NCI-H345 (cell line): ENCODE data around the gene KIAA0408.
A peak's percentile ranks its signal among the peaks of the same experiment; 100 is the strongest.

Experiments used
- DNase-seq: peaks from one replicate; lab custom pipeline; 2025; lab: John Stamatoyannopoulos, UW

Gene KIAA0408

DNA sequence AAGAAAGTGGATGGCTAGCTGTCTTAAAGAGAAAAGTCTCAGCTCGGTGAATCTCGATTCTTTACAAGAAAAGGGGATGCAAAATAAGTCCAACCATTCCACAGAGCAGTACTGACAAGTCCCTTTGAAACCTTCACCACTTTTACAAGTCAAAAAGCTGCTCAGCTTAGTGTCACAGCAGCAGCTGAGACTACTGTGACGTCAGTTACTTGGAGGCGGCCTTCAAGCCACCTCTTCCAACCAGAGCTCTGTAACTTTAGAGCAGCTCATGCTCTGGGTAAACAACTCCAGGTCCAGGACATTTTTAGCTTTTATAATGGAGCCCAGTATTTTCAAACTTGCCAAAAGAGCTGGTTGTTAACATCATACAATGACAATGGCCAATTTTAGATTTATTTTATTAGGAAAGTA, at the start of gene KIAA0408:
Gene KIAA0408 (minus strand): TSS at position 159 of the 411 bp plus-strand sequence. CDS start 5,408 bp downstream, outside the sequence.
- no peak for DNase-seq

DNA sequence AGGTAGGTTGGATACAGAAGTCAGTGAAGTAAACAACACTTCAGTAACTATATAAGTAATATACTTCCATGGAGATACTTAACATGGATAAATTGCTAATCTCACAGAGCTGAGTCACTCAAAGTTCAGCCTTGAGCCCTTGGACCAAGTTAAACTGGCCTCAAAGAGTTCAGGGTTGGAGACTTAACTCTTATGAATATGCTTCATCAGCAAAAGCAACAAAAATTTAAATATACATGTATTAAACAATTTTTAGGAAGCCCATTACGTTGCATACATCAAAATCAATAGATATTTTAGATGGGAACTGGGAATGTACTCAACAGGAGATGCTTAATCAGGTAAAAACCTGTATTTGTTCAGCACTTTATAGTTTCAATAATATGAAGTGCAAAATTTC, 47.7 kb upstream of the KIAA0408 start:
- no peak for DNase-seq

DNA sequence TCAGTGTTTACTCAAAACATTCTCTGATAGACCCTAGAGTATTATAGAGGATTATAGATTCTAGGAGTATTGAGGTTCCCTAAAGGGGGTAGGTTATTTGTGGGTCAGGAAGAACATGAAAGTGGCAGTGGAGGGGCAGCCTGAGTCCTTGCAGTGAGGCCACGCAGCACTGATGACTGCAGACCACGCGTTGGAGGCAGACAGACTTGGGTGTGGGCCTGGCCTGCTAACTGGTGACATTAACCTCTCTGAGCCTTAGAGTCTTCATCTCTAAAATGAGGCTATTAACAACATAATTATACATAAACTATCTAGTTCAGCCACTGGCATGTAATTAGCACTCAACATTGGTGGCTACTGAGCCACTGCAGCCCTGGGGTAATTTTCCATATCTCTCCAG, 43.8 kb upstream of the KIAA0408 start:
- no peak for DNase-seq

DNA sequence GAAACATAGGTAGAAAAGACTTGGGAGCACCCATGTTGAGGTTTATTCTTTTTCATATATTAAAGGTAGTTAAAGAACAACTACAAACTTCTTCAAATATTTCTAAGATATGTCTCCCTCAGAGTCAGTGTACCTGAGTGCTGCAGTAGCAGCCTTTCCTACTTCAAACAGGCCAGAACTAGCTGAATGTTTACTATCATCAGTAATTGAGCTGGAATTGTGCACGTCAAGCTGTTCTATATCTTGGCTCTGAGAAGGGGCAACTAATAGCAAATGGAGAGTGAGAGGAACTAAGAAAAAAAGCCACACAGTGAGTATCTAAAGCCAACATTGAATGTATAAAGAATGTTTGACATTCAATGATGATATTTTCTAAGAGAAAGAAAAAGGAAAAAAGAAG, 38.2 kb upstream of the KIAA0408 start:
- DNase-seq, result no peak

DNA sequence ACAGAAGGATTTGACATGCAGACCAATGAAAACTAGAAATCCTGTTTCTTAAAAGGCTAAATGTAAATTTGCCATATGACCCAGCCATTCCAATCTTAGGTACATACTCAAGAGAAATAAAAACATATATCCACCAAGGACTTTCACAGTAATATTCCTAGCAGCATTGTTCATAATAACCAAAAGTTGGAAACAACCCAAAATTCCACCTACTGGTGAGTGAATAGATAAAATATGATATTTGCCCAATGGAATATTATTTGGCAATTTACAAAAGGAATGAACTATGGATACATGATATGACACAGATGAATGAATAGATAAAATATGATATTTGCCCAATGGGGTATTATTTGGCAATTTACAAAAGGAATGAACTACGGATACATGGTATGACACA, 37.3 kb upstream of the KIAA0408 start:
- DNase-seq, result no peak

DNA sequence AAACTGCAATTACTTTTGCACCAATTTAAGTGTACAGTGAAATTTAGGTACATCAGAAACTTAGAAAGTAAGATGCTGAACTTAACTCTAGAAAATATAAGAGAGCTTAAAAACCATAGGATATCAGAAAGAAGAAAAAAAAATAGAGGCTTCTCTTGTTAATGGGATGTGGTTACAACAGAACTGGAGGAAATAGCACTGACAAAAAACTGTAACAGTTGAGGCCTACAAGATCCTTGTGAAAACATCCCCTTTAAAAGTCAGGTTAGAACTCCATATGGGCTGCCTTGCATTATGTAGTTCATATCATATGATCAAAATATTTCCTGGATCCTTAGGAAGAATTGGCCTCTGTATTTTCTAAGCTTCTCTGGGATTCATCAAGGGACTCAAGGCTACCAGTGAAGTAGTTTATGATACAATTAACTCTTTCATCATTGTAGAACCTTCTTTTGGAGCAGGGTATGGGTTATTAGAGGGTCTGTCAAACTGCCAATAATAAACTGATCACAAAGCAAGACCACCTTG, 35.1 kb upstream of the KIAA0408 start:
- no peak for DNase-seq

DNA sequence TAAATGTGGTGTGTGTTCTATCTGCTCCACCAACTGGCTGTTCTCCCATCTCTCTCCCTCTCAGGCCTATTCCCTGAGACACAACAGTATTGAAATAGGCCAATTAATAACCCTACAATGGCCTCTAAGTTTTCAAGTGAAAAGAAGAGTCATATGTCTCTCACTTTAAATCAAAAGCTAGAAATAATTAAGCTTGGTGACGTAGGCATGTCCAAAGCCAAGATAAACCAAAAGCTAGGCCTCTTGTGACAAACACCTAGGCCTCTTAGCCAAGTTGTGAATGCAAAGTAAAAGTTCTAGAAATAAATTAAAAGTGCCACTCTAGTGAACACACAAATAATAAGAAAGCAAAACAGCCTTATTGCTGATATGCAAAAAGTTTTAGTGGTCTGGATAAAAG, 30.1 kb upstream of the KIAA0408 start:
- DNase-seq, result no peak

DNA sequence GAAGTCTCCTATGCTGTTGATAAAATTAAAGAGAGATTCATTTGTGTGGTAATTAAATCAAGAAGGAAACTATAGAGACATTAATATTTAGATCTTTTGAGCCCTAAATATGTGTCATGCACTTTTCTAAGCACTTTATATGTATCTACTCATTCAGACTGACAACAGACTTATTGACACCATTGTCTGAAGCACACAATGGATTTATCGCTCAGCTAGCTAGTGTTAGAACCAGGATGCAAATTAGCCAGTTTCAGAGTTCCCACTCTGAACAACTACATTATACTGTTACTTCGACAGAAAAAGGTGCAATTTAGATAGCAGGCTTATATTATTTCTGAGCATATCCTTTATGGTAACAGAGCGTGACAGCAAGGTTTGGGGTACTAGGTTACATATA, 27.7 kb upstream of the KIAA0408 start:
- no peak for DNase-seq

DNA sequence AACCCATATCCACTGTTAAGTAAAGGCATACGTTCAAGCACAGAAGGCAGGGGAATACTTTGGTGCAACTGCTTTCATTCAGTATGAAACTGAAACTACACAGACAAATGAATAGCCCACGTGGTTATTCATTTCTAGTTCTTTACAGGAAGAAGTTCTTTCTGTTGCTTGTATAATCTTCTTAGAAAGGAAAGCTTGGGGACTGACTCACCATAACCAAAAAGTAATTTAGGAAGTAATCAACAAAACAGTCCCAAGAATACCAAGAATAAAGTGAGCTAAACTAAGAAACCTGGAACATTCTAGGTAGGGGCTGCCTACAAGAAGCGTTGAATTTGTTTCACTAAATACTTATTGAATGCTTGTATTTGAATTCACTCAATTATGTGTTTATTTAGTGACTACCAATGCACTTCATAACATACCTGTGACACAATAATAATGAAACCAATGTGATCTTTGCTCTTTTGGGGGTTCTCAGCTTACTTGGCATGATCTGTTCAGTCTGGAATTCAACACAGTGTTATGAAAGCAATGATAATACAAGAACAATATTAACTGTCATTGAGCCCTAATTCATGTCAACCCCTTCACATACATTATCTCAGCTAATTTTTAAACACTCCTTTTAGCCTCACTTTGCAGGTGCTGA, 25.1 kb upstream of the KIAA0408 start:
- no peak for DNase-seq

DNA sequence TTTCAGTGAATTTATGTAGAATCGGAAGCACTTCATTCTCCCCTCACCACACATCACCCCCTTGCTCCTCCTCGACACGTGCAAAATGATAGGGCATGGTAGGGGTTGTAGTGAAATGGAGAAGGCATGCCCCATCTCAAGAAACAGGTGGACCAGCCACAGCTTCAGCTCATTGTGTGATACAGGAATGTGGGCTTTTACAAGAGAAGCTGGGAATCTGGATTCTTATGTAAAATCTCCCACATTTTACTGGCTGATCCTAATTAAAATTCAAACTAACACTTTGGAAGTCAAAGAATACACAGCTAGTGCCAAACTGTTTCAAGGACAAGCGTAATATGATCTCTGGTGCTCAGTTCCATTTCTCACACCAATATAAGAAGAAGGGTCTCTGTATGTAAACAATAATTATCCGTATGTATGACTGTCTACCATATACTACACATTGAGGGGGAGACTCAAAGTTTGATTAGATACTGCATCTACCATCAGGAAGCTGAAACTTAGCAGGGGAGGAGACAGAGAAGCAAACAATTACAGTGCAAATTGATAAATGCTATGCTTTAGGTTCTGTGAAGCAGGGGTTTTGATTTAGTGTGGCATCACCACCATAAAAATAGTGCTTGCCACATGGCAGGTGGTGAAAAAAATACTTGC, 24.3 kb upstream of the KIAA0408 start:
- DNase-seq, result no peak

DNA sequence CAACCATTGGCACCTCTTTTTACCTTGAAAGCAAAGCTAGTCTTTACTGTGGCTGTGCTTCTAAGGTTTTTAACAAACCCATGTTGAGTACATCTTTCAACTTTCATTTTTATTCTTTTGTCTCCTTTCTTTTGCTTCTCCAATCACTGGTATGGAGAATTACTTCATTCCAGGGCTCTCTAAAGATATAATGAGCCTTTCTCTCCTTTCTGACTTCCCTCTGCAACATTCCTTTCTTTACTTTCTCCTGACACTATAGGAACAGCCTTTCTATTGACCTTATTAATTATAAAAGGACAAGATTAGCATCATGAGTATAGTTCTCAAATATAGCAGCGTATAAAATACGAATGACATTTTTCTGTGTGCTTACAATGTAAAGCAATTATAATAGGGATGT, 23.1 kb upstream of the KIAA0408 start:
- DNase-seq, result no peak

DNA sequence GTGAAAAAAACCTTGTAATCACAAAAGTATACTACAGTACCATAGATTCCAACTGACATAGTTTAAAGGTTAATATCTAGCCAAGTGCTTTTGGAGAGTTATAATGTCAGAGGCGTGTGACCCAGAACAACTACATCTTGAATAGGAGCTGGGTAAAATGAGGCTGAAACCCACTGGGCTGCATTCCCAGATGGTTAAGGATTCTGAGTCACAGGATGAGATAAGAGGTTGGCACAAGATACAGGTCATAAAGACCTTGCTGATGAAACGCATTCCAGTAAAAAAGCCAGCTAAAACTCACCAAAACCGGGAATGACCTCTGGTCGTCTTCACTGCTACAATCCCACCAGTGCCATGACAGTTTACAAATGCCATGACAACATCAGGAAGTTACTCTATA, 22.4 kb upstream of the KIAA0408 start:
- DNase-seq, result no peak

DNA sequence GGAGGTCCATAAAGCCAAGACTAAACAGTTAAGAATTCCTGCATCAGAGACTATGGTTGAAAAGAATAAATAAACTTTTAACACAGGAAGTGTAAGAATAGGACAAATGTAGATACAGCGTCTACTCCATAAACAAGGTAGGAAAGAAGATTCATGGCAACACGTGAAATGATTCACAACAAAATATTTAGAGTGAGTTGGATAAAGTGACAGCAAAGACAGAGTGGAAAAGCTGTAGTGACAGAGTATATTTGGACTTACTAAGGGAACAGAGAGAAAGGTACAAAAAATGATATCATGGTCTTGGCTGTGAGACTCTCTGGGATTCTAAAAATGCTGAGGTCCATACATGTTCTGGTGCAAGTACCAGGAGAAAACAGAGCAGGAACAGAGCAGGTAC, 21.9 kb upstream of the KIAA0408 start:
- DNase-seq, result no peak

DNA sequence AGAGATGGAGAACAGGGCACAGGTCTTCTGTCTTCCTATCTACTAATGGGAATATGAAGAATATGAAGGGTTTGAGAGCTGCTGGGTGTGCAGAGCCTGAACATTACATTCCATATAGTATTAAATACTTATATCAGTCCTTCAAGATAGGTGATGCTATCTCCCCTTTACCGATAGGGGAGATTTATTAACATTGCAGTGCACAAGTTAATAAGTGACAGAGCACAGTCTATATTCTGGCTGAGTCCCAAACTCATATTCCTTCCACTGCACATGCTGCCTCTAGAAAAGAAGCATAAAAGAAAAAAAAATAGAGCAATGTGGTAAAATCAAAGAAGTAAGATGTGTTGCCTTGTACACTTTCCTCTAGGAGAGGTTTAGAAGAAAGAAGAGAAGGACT, 18.5 kb upstream of the KIAA0408 start:
- no peak for DNase-seq

DNA sequence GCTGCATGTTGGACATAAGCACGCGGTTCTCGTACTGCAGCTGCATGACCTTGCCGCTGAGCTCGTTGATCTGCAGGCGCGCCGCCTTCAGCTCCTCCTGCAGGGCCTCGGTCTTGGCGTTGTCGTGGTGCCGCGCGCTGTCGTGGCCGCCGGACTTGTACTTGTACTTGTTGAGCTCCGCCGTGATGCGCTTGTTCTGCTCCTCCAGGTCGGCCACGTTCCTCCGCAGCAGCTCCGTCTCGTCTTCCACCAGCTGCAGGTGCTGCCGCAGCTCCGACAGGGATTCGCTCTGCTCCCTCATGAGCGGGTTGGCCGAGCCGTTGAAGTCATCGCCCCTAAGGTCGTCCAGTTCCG, 16.6 kb upstream of the KIAA0408 start:
- no peak for DNase-seq

DNA sequence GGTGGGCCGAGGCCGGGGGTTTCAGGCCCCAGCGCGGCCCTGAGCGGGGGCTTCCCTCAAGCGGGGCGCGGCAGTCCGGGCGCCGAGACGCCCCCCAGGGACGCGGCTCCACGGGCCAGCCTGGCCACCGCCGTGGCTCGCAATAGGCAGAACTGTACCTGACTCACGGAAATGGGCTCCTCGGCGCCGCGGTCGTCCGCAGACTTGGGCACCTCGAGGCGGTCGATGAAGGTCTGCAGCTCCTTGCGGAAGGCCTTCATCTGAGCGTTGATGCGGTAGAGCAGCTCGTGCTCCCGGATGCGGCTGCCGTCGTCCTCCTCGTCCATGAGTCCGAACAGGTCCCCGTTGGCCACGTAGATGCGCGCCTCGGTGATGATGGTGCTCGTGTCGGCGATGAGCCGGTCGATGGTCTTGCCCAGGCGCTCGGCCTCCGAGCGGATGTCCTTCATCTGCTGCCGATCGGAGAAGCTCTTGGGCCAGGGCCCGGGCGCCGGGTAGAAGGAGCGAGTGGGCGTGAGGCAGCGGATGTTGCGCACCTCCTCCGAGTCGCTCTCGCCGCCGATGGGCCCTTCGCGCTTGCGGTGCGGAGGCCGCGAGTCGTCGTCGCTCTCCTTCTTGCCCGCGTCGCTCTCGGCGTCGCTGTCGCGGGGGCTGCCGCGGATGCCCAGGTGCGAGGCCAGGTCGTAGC, 16.1 kb upstream of the KIAA0408 start:
- DNase-seq, result no peak

DNA sequence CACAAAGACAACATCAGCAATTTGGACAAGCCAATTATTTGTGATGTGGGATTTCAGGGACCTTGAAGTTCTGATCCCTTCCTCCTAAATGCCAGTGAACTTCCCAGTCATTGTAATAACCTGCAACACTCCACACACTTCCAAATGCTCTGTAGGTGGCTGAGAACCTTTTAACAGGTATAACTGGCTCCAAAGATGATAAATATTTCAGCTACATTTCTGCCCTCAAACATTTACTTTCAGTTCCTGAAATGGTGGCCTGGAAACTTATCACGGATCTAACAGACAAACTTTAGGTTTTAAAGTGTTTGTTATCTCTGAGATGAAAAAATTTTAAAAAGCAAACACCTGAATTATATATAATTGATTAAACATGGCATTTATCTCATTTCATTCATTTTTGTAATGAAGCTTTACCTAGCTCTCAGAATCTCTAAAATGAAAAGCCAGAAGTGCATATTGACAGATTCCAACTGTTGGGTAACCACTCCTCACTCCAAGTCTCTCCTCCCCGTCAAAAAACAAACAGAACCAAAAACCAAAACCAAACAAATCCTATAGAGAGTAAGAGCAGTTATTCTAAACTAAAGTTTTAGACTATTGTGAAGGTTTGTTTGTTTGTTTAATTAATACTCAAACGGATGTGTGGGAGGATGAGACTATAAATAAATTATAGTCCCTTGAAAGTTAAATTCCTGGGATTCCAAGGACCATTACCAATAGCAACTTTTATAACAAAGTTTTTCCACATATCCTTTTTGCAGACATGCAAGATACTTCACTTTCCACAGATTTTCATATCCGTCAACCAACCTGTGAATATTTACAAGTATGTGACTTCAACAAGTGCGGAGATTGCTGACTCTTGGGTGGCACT, 12.4 kb upstream of the KIAA0408 start:
- no peak for DNase-seq

DNA sequence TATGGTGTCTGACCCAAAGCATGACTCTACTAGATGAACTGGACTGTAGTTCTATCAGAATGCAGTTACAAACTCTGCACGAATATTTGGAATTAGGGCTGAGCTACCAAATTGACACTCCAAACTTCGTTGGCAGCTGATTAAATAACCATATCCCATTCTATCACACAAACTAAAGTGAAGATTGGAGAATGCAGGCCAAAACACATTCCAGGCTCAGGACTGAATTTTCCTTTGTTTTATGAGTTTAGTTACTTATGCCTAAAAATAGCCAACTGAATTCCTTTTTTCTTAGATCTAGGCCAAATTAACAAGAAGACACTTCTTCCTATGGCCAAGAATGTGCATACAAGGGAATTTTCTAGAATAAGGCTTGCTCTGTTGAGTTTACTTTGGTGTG, 9.7 kb upstream of the KIAA0408 start:
- DNase-seq, result no peak

DNA sequence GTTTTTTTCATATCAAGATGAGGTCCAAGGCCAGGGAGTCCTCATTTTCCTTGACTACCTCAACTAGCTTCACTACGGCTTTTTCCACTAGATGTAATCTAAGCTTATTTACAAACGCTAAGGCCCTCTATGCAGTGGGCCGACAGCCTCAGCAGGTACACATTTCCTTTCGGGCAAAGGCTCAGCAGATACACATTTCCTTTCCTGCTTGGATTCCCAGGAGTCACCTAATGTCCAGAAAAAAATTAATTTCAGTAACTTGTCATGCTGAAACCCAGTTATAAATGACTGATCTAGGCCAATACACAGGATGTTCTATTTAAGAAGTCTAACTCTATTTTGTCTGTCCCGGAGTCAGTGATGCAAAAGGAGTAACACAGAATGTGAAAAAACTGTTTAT, 7.2 kb upstream of the KIAA0408 start:
- no peak for DNase-seq

DNA sequence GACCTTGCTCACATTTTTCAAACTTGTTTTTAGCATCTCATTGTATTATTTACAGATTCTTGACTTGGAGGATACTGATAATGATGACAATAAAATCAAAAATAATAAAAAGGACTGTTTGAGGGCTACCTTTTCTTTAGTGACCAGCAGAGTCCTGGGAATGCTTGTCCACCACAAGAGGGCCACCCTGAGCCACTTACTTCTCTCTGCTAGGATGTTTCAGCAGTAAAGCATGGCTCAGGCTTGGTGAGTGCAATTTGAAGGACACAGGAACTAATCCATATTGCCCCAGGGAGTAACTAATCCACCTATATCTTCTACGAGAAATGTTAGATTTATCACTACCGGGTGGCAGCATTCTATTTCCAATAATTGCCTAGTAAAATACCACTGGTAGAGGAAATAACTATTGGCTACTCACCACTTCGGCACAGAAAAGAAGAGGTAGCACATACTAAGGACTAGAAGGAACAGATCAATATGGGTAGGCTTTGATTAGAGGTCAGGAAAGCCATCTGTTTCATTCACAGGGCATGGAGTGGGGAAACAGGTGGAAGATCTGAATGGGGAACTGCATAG, 5.8 kb upstream of the KIAA0408 start:
- peak; percentile 32 for DNase-seq

DNA sequence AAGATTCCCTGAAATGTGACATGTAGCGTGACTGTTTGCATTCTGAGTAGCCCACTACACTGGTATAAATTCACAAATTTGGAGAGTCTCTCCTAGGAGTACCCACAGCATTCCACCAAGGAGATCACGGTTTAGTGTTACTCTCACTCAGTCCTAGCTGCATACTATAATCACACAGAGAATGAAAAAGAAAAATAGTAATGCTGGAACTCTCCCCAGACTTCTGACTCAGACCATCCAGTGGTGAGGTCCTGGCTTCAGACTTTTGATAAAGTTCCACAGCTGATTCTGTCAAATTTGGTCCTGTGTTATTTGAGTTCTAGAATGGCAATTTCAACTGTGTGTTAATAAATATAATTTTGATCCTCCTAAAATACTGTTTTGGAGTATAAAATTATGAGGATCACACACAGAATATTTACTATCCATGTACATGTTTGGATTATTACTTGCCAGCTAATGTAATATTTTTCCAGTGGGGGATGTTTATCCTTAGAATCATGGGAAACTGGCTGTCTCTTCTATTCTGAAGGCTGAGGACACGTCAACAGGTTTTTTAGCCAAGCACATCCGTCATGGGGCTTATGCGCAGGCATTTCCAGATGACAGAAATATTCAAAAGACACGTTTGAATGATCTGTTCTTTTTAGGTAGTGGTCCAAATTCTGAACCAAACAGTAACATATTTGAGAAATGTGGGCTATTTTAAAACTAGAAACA, 5.1 kb upstream of the KIAA0408 start:
- no peak for DNase-seq
